Activated naive CD4-positive, alpha-beta T cell treated with anti-CD3 and anti-CD28 coated beads, Interleukin-2, amount 10 ng/mL, durations not matched to agents 7 days and 5 days (primary cell): ENCODE data around the gene CTLA4.

Experiments used
- CTCF ChIA-PET: fragments of 350-600 bp; sonication (Branson Sonifier 250); formaldehyde crosslinking; loops from one replicate; lab custom pipeline; 2021; ENCODE audit warnings: antibody characterized with exemption; lab: Charles Lee
- DNase-seq: peaks from one replicate; pipeline ENCODE4 v3.0.0-alpha.2; 2020
- H3K27ac Mint-ChIP-seq: one replicate; pipeline ENCODE4 v1.8.0; 2021; ENCODE audit warnings: mild to moderate bottlenecking, moderate library complexity, mixed read lengths
- H3K27me3 Mint-ChIP-seq: one replicate; pipeline ENCODE4 v1.8.0; 2021; ENCODE audit warnings: mild to moderate bottlenecking, mixed read lengths
- H3K36me3 Mint-ChIP-seq: one replicate; pipeline ENCODE4 v1.8.0; 2021; ENCODE audit warnings: mixed read lengths
- H3K4me1 Mint-ChIP-seq: one replicate; pipeline ENCODE4 v1.8.0; 2021; ENCODE audit warnings: mixed read lengths
- H3K4me3 Mint-ChIP-seq: one replicate; pipeline ENCODE4 v1.8.0; 2021; ENCODE audit warnings: mild to moderate bottlenecking, moderate library complexity, mixed read lengths
- H3K9me3 Mint-ChIP-seq: one replicate; pipeline ENCODE4 v1.8.0; 2021; ENCODE audit warnings: mixed read lengths

Gene CTLA4

DNA sequence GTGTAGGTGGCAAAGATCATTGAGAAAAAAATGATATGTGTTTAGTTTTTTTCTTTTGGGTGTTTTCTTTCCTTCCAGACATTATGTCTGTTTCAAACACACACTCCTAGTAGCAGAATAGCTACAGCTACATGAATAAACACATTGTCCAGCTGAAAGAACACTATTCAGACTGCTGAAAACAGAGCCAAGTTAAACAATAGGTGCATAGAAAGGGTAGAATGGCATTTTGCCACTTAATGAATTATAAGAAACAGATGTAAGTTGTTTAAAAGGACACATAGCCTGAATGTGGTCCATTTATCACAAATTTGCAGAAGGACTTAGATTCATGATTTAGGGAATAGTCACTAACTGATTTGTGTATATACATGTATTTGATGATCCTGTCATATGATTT lies 20.1 kb downstream of the CTLA4 start:
- Mint-ChIP-seq H3K4me3 (no peak overlapping the region), H3K36me3 (peaks cover 4% of the 10 kb centered on the region), H3K27ac (no peak overlapping the region), H3K9me3 (no peaks in the 10 kb centered on the region), H3K4me1 (peaks cover 25% of the 10 kb centered on the region), H3K27me3 (no peaks in the 10 kb centered on the region)
- CTCF ChIA-PET: interaction anchor here (1.0 to 1.9 kb wide), 3 partner anchors 12 to 19 kb away, joined by 3 to 4 read pairs (median 3); no protein-coding TSS in a partner anchor
- DNase-seq: no peak

DNA sequence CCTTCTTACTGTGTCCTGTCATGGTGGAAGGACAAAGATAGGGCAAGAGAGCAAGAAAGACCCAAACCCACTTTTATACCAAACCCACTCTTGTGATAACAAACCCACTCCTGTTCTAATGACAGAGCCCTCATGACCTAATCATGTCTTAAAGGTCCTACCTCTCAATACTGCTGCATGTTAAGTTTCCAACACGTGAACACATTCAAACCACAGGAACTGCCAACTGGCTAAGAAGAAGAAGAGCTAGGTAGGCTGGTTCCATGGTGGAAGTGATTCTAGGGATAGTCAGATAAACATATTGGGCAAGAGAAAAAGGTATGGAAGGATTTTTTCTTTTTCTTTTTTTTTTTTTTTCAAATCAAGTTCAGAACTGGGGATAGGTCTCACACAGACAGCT lies 22.0 kb downstream of the CTLA4 start:
- no peak for DNase-seq
- CTCF ChIA-PET: interaction anchor here (0.7 to 1.1 kb wide), 3 partner anchors 18 to 137 kb away, joined by 3 to 4 read pairs (median 4); partner anchors contain the start of gene CTLA4
- no peak overlapping the region for H3K27ac Mint-ChIP-seq
- no peaks in the 10 kb centered on the region for H3K27me3 Mint-ChIP-seq
- H3K4me3 Mint-ChIP-seq: no peak overlapping the region
- no peaks in the 10 kb centered on the region for H3K9me3 Mint-ChIP-seq
- H3K36me3 Mint-ChIP-seq: peaks cover 4% of the 10 kb centered on the region
- peaks cover 36% of the 10 kb centered on the region for H3K4me1 Mint-ChIP-seq

DNA sequence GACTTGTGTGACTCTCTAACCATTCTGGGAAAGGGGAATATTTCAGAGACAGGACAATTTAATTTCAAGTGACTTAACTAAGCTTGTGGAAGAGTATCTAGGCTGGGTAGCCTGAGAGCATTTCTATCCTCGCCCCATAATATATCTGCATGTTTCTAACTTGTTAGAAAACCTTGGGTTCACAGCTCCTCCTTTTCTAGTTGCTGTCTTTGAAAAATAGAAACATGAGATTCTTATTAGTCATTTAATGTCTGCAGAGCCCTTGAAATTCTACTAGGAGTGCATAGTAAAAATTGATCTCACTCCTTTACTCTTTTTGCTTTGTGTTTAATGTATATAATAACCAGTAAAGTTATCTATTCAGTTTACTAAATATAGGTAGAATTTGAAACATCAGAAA lies 22.4 kb downstream of the CTLA4 start:
- peaks cover 38% of the 10 kb centered on the region for H3K4me1 Mint-ChIP-seq
- CTCF ChIA-PET: interaction anchor here (0.9 to 1.1 kb wide), 2 partner anchors 19 to 22 kb away, joined by 4 read pairs; partner anchors contain the start of gene CTLA4
- H3K27ac Mint-ChIP-seq: no peak overlapping the region
- no peaks in the 10 kb centered on the region for H3K9me3 Mint-ChIP-seq
- H3K27me3 Mint-ChIP-seq: no peaks in the 10 kb centered on the region
- no peak for DNase-seq
- peaks cover 4% of the 10 kb centered on the region for H3K36me3 Mint-ChIP-seq
- no peak overlapping the region for H3K4me3 Mint-ChIP-seq

DNA sequence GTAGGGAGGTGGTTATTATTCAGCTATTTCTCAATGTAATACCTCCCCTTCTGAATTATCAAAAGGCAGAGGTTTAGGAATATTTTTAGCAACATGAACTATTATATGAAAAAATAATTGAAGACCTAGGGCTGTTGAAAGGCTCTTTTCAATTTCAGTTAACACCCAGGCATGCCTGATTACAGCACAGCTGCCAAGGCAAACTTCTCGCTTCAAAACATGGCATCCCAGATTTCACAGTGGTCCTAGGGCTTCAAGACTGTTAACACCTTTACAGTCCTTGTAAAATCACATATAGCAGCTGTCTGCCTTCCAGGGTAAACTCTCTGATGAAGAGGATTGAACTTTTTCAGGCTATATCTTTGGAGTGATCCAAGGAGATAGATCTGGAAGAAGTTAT lies 23.2 kb downstream of the CTLA4 start:
- DNase-seq: no peak
- Mint-ChIP-seq H3K9me3 (peaks cover 1% of the 10 kb centered on the region), H3K4me3 (no peak overlapping the region), H3K27ac (no peak overlapping the region), H3K4me1 (peaks cover 40% of the 10 kb centered on the region), H3K36me3 (peaks cover 4% of the 10 kb centered on the region), H3K27me3 (no peaks in the 10 kb centered on the region)
- CTCF ChIA-PET: no interaction called here

DNA sequence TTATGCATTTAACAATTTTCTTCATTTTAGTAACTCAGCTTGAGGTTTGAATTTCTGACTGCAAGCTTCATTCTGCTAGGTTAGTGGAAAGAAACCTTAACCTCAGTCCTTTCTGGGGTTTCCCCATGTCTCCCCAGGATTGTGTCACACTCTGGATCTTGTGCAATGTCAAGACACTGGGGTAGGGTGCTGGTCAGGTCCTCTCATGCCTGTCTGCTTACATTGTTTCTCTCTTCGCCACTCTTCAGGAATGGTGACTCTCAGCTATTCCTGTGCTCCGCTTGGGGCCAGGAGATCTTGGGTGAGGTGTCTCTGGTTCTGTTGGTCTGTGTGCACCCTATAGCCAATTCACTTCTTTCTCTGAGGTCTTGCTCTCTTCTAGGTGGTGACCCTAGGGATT lies 23.9 kb downstream of the CTLA4 start:
- CTCF ChIA-PET: interaction anchor here (0.6 kb wide), 1 partner anchor 403 kb away, joined by 3 read pairs; no protein-coding TSS in a partner anchor
- DNase-seq: no peak
- H3K36me3 Mint-ChIP-seq: peaks cover 4% of the 10 kb centered on the region
- peaks cover 1% of the 10 kb centered on the region for H3K9me3 Mint-ChIP-seq
- H3K4me3 Mint-ChIP-seq: no peak overlapping the region
- H3K27ac Mint-ChIP-seq: no peak overlapping the region
- H3K4me1 Mint-ChIP-seq: peaks cover 39% of the 10 kb centered on the region
- no peaks in the 10 kb centered on the region for H3K27me3 Mint-ChIP-seq

DNA sequence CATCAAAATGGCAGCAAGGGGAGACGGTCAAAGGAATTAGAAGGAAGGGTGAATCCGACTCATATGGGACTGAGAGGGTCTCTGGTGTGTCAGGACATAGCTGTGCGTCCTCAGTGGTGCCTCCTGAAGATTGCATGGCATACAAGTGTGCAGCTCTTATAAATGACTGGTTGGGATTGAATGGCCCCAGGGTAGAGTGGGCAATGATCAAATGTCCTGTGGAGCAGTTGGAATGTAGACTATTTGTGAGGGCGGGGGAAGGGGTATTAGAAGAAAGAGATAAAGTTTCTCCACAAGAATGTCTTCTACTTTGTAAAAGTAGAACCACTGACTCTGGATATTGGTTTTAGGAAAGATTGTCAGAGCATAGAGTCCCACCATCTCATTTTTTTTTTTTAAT lies 24.6 kb downstream of the CTLA4 start:
- H3K4me1 Mint-ChIP-seq: peaks cover 38% of the 10 kb centered on the region
- H3K36me3 Mint-ChIP-seq: peaks cover 4% of the 10 kb centered on the region
- H3K9me3 Mint-ChIP-seq: peaks cover 1% of the 10 kb centered on the region
- no peak overlapping the region for H3K4me3 Mint-ChIP-seq
- CTCF ChIA-PET: interaction anchor here (0.6 kb wide), 1 partner anchor 403 kb away, joined by 3 read pairs; no protein-coding TSS in a partner anchor
- no peak for DNase-seq
- no peaks in the 10 kb centered on the region for H3K27me3 Mint-ChIP-seq
- no peak overlapping the region for H3K27ac Mint-ChIP-seq

DNA sequence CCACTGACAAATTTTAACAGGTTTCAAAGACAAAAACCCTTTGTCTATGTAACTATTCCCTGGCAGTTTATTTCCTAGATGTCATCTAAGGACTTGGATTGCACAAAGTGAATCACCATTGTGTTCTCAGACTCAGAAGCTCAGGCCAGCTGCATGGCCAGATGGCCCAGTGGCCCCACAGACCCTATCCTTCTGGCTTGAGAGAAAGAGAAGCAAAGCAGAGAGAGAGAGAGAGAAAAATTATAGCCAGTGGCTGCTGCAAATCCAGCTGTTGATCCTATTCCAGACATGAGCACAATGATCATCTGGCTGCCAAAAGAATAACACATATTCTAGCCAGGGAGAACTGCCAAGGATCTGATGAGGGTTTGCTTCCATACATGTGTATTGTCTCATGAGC lies 25.8 kb downstream of the CTLA4 start:
- DNase-seq: no peak
- Mint-ChIP-seq H3K4me3 (no peak overlapping the region), H3K27me3 (no peaks in the 10 kb centered on the region), H3K4me1 (peaks cover 43% of the 10 kb centered on the region), H3K9me3 (peaks cover 1% of the 10 kb centered on the region), H3K36me3 (peaks cover 4% of the 10 kb centered on the region), H3K27ac (no peak overlapping the region)
- CTCF ChIA-PET: interaction anchor here (1.0 kb wide), 1 partner anchor 16 kb away, joined by 5 read pairs; no protein-coding TSS in a partner anchor

DNA sequence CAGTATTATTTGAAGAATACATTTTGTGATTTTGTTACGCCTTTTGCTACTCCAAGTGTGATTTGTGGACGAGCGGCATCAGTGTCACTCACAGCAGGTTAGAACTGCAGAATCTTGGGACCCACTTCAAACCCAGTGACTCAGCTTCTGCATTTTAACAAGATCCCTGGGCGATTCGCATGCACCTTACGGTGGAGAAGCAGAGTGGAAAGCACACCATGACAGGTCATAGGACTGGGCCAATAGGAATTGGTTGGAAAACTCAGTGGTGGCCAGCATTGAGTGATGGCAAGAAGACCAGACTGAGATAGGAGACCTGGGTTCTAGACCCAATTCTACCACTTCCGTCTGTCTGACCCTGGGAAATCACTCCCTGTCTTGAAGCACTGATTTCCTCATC lies 26.3 kb downstream of the CTLA4 start:
- Mint-ChIP-seq H3K36me3 (peaks cover 4% of the 10 kb centered on the region), H3K9me3 (peaks cover 1% of the 10 kb centered on the region), H3K27ac (no peak overlapping the region), H3K4me3 (no peak overlapping the region), H3K27me3 (no peaks in the 10 kb centered on the region), H3K4me1 (peaks cover 43% of the 10 kb centered on the region)
- no peak for DNase-seq
- CTCF ChIA-PET: interaction anchor here (1.0 kb wide), 1 partner anchor 16 kb away, joined by 5 read pairs; no protein-coding TSS in a partner anchor

DNA sequence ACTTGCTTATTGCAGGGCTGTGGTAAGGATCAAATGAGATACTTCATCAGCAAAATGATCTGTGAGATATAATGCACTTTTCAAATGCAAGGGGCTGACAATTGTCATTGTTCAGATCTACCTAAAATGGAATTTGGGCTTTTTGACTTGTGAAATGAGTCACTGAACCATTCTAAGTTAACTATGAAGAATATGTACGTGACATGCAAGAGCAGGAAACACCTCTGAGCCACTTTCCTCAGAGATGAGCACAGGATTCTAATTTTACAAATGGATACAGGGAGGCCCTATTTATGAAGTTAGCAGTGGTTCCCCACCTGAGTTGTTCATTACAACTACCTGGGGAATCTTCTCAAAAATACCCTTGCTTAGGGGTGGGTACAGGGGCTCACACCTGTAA lies 26.7 kb downstream of the CTLA4 start:
- CTCF ChIA-PET: interaction anchor here (1.2 to 1.5 kb wide), 4 partner anchors 15 to 24 kb away, joined by 3 to 5 read pairs (median 4); no protein-coding TSS in a partner anchor
- Mint-ChIP-seq H3K36me3 (peaks cover 5% of the 10 kb centered on the region), H3K27me3 (no peaks in the 10 kb centered on the region), H3K27ac (no peak overlapping the region), H3K4me3 (no peak overlapping the region), H3K9me3 (peaks cover 1% of the 10 kb centered on the region), H3K4me1 (peaks cover 43% of the 10 kb centered on the region)
- no peak for DNase-seq

DNA sequence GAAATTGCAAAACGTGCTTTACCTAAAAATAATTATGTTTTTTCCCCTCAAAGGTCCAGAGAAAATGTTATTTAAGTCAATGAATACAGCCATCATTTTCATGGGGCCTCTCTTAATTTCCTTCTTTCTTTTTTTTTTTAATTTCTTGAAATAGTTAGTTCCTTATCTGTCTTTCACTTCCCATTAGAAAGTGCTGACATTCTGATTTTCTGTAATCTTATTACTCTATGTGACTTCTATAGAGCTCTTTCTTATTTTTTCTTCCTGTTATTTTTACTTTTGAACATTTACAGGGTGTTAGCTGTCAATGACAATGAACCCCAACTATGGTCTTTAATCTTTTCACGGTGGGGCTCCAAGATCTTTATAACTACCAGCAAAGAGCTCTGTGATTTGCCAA lies 30.0 kb downstream of the CTLA4 start:
- CTCF ChIA-PET: interaction anchor here (0.8 to 1.5 kb wide), 4 partner anchors 9 to 671 kb away, joined by 3 to 5 read pairs (median 3); no protein-coding TSS in a partner anchor
- Mint-ChIP-seq H3K9me3 (peaks cover 19% of the 10 kb centered on the region), H3K27me3 (no peaks in the 10 kb centered on the region), H3K27ac (no peak overlapping the region), H3K4me3 (no peak overlapping the region), H3K36me3 (peaks cover 13% of the 10 kb centered on the region), H3K4me1 (peaks cover 30% of the 10 kb centered on the region)
- no peak for DNase-seq

DNA sequence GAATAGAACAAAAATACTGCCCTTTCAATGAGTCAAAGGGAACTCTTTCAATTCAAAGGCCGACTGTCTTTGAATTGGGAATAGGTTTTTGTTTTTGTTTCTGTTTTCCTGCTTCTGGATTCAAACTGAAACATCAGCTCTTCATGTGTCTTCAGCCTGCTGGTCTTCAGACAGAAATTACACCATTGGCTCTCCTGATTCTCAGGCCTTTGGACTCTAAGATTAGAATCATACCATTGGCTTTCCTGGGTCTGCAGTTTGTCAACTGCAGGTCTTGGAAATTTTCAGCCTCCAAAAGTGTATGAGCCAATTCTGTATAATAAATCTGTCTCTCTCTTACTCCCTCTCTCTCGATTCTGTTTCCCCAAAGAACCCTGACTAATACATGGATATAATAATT lies 31.1 kb downstream of the CTLA4 start:
- CTCF ChIA-PET: interaction anchor here (0.9 kb wide), 1 partner anchor 11 kb away, joined by 5 read pairs; no protein-coding TSS in a partner anchor
- DNase-seq: no peak
- Mint-ChIP-seq H3K36me3 (peaks cover 14% of the 10 kb centered on the region), H3K27ac (no peak overlapping the region), H3K9me3 (peaks cover 25% of the 10 kb centered on the region), H3K4me1 (peaks cover 28% of the 10 kb centered on the region), H3K27me3 (no peaks in the 10 kb centered on the region), H3K4me3 (no peak overlapping the region)

DNA sequence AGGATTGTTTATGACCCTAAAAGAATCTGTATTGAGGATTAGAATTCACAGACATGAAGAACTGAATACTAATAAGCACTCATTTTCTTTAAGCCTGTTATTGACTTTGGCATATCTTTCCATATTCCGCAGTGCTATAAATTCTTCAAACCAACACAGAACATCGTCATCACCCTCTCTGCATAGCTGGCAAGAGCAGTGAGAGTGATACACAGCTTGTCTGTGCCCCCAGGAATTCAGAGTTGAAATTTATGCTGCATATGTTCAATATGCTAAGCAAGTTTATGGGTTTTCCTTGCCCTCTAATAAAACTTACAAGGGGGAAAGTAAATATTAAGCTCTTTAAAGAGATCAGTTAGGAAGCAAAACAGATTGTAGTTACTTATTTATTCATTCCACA lies 32.7 kb downstream of the CTLA4 start:
- peaks cover 16% of the 10 kb centered on the region for H3K4me1 Mint-ChIP-seq
- H3K27ac Mint-ChIP-seq: no peak overlapping the region
- H3K9me3 Mint-ChIP-seq: peaks cover 29% of the 10 kb centered on the region
- CTCF ChIA-PET: interaction anchor here (1.4 kb wide), 1 partner anchor 9 kb away, joined by 4 read pairs; no protein-coding TSS in a partner anchor
- H3K4me3 Mint-ChIP-seq: no peak overlapping the region
- no peak for DNase-seq
- no peaks in the 10 kb centered on the region for H3K27me3 Mint-ChIP-seq
- H3K36me3 Mint-ChIP-seq: peaks cover 15% of the 10 kb centered on the region

DNA sequence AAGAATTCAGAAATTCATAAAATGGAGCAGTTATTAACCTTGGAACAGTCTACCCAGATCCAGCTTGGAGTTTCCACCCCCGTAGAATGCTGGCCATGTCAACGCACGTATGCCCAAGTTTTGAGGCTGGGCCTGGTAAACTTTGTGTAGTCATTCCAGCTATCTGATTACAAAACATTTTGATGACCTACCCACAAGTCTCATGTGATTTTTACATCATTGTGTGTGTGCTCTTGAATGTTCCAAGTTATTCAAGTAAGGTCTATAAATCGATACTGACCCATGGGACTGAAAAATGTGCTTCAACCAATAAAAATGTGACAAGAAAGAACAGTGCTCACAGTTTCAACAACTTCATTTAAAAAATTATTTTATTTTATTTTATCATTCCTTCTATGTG lies 36.5 kb downstream of the CTLA4 start:
- Mint-ChIP-seq H3K4me3 (no peak overlapping the region), H3K4me1 (peaks cover 4% of the 10 kb centered on the region), H3K36me3 (peaks cover 14% of the 10 kb centered on the region), H3K9me3 (peaks cover 28% of the 10 kb centered on the region), H3K27me3 (no peaks in the 10 kb centered on the region), H3K27ac (no peak overlapping the region)
- no peak for DNase-seq
- CTCF ChIA-PET: no interaction called here

DNA sequence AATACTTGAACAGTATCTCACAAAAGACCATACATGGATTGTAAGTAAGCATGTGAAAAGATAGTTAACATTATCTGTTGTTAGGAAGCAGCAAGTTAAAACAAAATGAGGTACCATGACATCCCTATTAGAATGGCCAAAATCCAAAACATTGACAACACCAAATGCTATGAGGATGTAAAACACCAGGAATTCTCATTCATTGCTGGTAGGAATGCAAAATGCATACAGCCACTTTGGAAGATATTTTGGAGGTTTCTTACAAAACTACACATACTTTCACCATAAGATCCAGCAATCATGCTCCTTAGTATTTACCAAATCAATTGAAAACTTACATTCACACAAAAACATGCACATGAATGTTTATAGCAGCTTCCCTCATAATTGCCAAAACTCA lies 38.1 kb downstream of the CTLA4 start:
- H3K4me3 Mint-ChIP-seq: no peak overlapping the region
- H3K9me3 Mint-ChIP-seq: peaks cover 26% of the 10 kb centered on the region
- peaks cover 12% of the 10 kb centered on the region for H3K36me3 Mint-ChIP-seq
- CTCF ChIA-PET: interaction anchor here (1.4 kb wide), 1 partner anchor 48 kb away, joined by 4 read pairs; no protein-coding TSS in a partner anchor
- no peak for DNase-seq
- no peaks in the 10 kb centered on the region for H3K27me3 Mint-ChIP-seq
- H3K4me1 Mint-ChIP-seq: peaks cover 16% of the 10 kb centered on the region
- H3K27ac Mint-ChIP-seq: no peak overlapping the region
